GM19025 (cell line): Measurements from ENCODE around the gene KCNMB4.

ENCODE experiments used
- ATAC-seq: cut with Tn5 transposase; IDR thresholded peaks from one replicate; pipeline ENCODE4 v1.9.1; 2021; ENCODE audit warnings: mild to moderate bottlenecking, low read depth, moderate library complexity; ENCODE audit not compliant: unreplicated experiment

Gene KCNMB4, protein sequence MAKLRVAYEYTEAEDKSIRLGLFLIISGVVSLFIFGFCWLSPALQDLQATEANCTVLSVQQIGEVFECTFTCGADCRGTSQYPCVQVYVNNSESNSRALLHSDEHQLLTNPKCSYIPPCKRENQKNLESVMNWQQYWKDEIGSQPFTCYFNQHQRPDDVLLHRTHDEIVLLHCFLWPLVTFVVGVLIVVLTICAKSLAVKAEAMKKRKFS

DNA sequence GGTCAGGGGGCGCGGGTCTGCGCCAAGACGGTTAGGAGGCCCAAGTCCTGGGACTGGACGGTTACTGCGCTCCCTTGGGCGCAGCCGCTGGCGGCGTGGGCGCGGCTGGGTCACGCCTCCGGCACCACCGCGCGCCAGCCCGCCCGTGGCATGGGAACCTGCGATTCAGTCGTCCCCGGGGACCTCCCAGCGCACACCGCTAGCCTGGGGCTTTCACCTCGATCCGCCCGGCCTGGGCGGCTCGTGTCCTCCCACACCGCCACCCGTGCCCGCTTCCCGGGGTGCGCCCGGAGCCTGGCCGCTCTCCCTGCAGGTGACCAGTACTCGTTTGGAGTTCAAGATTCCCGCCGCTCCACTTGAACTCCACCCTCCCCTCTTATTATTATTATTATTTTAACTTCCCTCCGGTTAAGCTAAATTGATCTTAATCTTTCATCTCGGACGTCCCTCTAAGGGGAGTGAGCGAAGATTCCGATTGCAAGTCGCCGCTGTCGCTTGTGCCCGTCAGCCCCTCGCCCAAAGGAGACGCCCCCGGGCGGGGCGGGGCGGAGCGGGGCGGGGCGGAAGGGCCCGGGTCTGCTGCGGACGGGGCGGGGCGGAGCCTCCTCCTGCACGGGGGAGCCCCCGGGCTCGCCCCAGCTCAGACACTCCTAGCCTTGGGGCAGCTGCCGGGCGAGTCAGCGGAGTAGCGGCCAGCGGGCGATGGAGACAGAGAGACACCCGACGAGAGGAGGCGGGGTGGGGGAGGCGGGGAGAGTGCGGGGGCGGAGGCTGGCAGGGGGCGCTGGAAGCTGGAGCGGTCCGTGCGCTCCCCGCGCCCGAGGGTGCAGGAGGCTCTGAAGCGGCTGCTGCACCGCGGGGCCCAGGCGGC, at the start of gene KCNMB4:
Gene KCNMB4 (plus strand): TSS at position 643 of the 871 bp plus-strand sequence. CDS start 445 bp downstream, outside the sequence.
- ATAC-seq = peak; percentile 78

DNA sequence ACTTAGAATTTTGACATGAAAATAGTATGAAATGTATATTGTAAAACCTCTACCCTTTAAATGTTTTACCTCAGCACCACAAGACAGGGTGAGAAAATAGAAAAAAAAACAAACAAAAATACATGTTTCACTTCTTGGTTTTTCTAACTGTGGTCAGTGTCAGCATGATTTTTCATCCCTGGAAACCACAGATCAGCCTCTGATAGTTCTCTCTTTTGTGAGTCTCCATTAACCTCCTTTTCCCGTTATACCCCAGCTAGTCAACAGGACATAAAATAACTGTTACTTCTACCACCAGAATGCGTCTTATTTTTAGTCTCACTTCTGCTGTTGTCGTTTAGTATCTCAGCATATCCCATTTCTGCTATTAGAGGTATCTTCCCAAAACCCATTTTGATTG, 48.3 kb upstream of the KCNMB4 start:
- peak; percentile 94 for ATAC-seq

DNA sequence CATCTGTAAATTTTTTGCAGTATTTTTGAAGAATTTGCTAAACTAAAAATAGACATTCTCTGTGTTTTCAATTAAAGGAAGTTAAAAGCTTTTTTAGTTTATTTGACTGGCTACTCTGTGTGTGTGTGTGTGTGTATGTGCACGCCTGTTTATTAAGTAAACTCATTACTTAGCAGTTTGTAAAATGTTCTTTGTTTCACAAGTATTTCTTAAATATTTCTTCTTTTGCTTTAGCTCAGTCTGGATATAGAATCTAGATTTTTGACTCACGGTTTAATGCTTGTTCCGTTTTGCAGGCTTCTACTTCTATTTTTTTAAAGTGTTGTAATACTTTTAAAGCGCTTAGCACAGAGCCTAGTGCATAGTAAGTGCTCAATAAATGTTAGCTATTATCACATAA, 46.5 kb upstream of the KCNMB4 start:
- no peak for ATAC-seq

DNA sequence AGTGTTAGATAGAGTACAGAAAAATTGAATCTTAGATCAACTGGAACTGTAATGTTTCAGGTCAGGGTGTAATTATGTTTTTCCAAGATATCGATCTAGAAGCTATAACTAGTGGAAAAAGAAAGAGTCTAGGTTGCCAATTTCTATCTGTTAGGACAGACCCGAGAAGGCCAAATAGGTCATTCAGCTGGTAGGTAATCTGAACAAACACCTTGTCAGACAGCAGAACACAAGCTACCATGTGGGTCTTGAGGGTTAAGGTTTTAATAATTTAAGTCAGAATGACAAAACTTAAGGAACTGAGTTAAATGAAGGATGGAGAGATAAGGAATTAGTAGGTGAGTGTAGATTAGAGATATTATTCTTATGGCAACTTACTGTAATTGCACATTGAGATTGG, 44.9 kb upstream of the KCNMB4 start:
- no peak for ATAC-seq

DNA sequence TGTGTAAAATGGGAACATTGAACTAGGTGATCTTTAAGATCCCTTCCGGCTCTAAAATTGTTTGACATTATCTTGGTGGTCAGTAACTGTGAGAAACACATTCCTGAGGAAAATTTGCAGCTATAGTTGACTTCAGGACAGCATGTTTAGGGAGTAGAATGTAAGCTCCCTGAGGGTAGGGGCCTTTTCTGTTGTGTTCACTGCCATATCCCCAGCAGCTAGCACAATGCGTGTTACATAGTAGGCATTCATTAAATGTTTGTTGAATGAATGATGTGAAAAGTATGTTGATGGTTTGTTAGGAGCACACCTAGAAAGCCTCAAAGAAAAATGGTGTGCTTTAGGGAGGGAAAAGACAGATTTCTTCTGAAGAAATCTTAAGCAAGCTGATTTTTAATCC, 38.5 kb upstream of the KCNMB4 start:
- ATAC-seq = no peak

DNA sequence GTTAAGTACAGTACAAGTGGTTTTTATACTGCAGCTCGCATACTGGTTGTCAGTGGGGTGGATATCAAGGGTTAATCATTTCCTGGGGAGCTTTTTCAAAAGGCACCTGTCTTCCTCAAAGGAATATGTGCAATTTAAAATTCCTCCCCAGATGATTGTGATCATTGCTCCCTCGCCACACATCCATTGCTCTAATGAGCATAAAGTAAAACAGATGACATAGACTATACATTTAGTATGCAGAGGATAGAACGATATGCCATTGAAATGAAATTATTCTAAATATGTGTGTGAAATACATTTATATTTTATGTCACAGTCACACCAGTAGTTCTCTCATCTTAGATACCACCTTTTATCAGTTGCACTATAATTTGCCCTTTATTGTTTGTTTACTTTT, 36.4 kb upstream of the KCNMB4 start:
- no peak for ATAC-seq

DNA sequence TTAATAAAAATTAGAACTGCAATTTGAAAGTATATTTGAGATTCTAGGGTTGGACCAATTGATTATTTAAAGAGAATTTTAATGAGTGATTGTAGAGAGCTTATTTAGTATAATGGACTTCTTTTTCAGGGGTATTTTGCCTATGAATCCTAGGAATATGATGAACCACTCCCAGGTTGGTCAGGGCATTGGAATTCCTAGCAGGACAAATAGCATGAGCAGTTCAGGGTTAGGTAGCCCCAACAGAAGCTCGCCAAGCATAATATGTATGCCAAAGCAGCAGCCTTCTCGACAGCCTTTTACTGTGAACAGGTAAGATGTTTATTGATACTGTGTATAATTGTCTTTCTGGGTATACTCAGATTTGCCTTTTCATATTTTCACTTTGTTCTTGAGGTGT, 35.9 kb upstream of the KCNMB4 start:
- no peak for ATAC-seq

DNA sequence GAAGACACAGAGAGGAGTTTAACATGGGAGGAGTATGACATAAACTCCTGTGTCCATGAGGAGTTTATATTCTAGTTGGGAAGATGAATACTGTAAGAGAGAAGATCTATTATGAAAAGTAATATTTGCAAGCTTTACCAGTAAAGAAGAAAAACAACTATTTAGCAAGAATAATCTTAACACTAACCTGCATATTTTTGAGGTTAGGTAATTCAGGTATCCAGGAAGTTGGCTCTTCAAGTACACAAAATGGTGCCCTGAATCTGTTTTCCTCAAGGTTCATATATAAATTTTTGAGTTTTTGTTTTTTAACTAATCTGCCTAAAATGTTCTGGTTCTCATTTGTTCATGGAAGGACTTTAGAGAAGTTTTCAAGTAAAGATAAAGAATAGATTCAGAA, 33.9 kb upstream of the KCNMB4 start:
- no peak for ATAC-seq

DNA sequence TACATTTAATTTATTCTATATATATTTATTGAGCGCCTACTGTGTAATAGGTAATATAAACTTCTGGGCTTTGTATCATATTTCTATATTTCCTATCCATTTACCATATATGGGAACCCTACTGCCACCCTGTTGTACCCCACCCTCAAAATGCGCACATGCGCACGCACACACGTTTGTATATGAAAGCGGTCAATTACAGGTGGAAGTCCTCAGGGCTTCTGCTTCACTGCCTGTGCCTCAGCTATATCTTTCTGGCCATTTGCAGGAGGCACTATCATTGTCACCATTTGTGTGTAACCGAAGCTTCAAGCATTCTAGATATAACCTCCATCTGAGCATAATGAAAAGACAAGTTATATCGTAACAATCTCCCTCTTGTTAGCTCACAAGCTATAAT, 31.3 kb upstream of the KCNMB4 start:
- ATAC-seq = no peak

DNA sequence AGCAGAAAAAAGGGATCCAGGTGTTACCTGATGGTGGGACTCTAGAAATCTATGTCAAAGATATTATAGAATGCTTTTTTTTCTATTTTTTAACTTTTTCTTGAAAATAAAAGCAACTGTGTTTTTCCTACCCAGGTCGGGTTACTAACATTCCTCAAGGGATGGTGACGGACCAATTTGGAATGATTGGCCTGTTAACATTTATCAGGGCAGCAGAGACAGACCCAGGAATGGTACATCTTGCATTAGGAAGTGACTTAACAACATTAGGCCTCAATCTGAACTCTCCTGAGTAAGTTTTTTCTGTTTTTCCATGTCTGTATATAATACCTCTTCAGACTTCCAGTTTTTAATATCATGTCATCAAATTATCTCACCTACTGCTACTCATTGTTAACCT, 27.6 kb upstream of the KCNMB4 start:
- ATAC-seq = no peak

DNA sequence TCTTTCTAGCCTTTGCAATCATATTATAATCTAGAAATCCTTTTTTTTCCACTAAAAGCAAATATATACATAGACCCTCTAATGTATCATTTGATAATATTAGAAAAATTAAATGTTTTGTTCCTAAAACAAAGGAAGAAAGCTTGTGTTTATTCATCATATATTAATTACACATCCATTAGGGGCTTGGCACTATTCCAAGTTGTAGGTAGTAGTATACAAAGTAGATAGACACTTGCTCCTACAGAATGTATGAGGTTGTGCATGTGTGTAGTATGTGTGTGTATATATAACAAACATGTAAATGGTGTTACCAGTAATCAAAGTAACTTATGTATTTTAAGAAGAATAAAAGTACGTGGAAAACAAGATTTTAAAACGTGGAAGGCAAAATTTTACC, 15.0 kb upstream of the KCNMB4 start:
- no peak for ATAC-seq

DNA sequence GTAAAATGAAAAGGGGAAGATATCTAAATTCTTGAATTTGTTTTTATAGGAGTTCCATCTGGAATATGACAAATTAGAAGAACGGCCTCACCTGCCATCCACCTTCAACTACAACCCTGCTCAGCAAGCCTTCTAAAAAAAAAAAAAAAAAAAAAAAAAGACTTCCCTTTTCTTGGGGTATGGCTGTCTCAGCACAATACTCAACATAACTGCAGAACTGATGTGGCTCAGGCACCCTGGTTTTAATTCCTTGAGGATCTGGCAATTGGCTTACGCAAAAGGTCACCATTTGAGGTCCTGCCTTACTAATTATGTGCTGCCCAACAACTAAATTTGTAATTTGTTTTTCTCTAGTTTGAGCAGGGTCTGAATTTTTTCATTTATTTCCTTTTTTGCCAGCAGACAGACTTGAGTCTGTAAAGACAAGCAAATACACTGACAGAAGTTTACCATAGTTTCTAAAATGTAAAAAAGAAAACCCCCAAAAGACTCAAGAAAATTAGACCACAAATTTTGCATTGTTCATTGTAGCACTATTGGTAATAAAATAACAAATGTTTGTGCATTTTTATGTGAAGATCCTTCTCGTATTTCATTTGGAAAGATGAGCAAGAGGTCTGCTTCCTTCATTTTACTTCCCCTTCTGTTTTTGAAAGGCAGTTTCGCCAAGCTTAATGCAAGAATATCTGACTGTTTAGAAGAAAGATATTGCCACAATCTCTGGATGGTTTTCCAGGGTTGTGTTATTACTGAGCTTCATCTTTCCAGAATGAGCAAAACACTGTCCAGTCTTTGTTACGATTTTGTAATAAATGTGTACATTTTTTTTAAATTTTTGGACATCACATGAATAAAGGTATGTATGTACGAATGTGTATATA, 12.1 kb upstream of the KCNMB4 start:
- ATAC-seq = no peak

DNA sequence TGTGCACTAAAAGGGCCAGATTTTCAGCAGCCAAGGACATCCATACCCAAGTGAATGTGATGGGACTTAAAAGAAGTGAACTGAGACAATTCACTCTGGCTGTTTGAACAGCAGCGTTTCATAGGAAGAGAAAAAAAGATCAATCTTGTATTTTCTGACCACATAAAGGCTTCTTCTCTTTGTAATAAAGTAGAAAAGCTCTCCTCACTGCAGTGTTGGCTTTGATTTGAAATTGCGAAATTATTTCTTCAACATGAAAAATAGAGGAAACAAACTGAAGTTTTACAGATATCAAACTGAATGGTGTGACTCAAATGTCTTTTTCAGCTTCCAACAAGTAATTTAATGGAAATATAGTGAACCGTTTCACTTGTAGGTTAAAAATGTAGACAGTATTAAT, 11.3 kb upstream of the KCNMB4 start:
- no peak for ATAC-seq

DNA sequence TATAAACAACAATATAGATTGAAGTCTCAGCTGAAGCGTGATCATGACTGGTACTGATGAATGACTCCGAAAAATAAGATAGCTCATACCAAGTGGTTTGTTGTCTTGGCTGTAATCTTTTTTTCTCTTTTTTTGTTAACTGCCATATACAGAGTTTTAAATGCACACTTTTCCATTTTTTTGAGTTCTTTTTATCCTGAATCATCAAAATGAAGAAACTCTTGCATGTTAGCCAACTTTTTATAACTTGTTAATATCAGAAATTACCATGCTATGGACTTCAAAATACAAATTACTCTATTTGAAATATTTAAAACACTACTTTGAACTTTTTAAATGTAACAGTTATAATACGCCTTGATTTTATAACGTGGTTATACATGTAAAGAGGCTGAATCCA, 10.1 kb upstream of the KCNMB4 start:
- no peak for ATAC-seq

DNA sequence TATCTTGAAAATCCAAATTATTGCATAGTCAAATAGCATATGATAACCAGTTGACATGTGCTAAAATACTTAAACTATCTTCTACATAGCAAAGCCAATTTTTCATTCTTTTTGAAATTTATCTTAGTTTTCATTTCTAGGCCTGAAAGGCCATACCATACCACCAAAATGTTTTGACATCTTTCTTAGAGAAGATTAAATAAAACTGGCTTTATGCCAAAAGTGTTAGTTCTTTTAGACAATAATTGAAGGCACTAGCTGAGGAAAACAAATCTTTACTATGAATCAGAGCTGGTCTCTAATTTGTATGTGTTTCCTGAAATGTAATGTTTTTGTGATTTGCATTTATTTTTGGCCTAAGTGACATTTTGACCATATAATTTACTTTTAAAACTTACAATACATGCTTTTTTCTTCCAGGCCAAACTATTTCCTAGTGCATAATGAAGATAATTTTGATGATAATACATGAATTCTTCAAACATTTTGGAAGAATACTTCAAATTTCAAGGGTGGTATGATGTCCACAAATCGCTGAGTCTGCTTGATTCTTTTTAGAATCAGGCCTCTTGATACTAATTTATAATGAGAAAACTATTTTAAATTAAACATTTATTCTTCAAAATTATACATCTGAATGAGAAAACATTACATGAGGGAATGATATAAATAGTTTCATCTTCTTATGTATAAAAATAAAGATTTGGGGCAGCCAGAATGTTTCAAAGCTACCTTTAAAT, 6.5 kb upstream of the KCNMB4 start:
- ATAC-seq = no peak

DNA sequence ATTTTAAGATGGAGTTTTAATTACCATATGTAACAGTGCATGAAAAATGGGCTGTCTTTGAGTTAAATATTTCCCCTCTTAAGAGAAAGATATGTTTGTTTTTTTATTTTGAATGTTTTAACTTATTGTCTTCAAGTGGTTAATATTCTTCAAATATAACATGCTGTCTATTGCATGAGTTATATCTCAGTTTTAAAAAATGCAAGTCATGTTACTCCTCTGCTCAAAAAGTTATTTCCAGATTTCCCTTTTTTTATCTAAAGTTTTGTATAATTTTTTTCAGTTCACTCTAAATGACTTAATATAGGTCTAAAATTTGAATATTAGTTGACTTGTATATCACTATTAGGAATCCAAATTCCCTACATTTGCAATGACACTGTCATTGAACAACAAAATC, 5.9 kb upstream of the KCNMB4 start:
- ATAC-seq = no peak

DNA sequence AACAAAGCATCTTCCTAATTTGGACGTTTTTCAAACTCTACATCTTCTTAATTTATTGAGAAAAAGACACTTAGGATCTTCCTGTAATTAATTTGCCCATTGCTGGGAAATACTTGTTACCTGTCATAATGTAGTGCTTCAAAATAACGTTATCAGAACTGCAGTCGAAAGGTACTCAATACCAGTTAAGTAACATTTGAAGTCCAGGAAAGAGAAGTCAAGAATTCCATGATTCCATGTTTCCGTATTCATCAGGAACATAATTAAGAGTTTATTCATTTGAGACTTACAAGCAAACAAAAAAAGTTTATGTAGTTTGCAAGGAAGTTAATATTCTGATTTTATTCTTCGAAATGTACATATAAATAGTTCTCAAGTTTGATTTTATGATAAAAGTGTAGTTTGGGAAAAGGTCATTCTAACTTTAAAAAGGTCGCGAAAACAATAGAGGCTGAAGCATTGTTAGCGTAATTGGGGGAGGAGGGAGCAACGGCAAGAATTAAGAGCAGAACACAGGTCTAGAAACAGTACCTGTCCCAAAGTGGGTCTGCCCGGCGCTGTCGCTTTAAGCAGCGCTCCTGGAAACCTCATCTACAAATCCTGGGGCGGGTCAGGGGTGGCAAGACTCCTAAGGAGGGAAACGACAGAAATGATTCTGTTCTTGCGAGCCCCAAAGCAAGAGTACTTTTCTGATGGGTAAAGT, 1.2 kb upstream of the KCNMB4 start:
- ATAC-seq = no peak

DNA sequence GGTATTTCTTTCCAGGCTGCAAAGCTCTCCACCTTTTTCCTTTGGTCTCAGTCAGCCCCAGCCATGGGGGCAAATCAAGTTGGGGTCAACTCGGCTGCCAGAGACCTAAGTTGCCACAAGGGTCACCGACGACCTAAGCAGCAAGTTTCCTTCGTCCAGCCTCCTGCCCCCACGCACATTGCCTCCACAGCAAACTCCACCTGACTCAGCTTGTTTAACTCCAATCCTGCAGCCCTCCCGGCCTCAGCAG, 767 bp upstream of the KCNMB4 start:
- ATAC-seq = no peak

DNA sequence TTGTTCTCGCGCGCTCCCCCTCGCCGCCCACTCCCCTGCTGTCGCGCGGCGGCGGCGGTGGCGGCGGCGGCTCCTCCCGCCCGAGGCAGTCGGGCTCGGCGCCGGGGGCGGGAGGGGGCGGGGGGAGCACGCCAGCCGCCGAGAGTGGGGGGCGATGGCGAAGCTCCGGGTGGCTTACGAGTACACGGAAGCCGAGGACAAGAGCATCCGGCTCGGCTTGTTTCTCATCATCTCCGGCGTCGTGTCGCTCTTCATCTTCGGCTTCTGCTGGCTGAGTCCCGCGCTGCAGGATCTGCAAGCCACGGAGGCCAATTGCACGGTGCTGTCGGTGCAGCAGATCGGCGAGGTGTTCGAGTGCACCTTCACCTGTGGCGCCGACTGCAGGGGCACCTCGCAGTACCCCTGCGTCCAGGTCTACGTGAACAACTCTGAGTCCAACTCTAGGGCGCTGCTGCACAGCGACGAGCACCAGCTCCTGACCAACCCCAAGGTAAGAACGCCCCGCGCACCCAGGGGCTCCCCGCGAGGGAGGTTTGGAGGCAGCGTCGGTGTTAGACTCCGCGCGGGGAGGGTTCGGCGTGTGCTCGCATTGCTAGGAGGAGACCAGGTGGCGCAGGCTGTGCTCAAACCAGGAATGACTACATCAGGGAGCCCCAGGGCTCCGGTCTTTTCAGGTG, 629 bp downstream of the KCNMB4 start:
- peak; percentile 37 for ATAC-seq
